Measurements from ENCODE around the gene ZMIZ1.

- TF ChIP-seq CTCF (conservative IDR thresholded peaks at IDR 0.05; ENCODE audit: low read depth in 2 of 2) (no peak), REST (IDR thresholded peaks at IDR 0.05; ENCODE audit: unreplicated experiment) (no peak), ETS1 (IDR thresholded peaks at IDR 0.05) (no peak), POLR2AphosphoS5 (IDR thresholded peaks at IDR 0.05; ENCODE audit: low read depth) (no peak), ZNF114 (CRISPR knock-in tag; IDR thresholded peaks at IDR 0.05) (no peak)
These were observed 286.8 kb downstream of the ZMIZ1 start for GRCh38 chr10:79355420-79356017.

Data from GM23338 (cell line).